HL-60/S4 treated with phorbol 12-myristate 13-acetate at 8.2 ng/mL for 4 days and 3 days (cell line): ENCODE measurements around the gene CRTC1.
"Not testable (repeated sequence)": the region's sequence is repeated elsewhere in the genome, so short reads cannot be mapped to it uniquely, and the experiment has no call there.

Experiments
- in situ Hi-C: fragments of 300-500 bp; cut with MboI; formaldehyde crosslinking; loops from 2 replicates; pipeline ENCODE4 v1.15.0; 2022; ENCODE audit warnings: low sequenced_read_pairs

Gene CRTC1

GRCh38 chr19:18668252-18668631, 15.2 kb upstream of the CRTC1 start:
- in situ Hi-C loops: no loop called here

GRCh38 chr19:18668744-18669523, 14.5 kb upstream of the CRTC1 start:
- in situ Hi-C loops: no loop called here

- in situ Hi-C loops: no loop called here
Observed at GRCh38 chr19:18669524-18669817, 14.0 kb upstream of the CRTC1 start.

DNA sequence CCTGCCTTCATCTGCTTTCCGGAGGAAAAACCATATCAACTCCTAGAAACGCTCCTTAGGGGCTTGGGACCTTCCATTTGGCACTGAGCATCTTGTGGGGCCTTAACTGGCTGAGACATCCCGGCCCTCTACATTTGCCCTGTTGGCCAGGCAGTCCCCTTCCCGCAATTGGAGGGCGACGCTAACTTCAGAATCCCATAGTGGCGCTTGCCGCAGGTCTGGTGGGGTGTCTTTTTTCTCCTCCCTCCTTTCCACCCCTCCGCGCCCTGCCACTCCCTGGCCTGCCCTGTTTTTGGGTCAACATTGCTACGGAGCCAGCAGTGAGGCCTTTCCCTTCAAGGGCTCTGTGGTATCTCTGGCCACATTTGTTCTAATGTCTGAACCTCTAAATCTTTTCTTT, 13.6 kb upstream of the CRTC1 start:
- in situ Hi-C loops: no loop called here

- in situ Hi-C loops: no loop called here
Observed at GRCh38 chr19:18670312-18670711, 13.2 kb upstream of the CRTC1 start.

DNA sequence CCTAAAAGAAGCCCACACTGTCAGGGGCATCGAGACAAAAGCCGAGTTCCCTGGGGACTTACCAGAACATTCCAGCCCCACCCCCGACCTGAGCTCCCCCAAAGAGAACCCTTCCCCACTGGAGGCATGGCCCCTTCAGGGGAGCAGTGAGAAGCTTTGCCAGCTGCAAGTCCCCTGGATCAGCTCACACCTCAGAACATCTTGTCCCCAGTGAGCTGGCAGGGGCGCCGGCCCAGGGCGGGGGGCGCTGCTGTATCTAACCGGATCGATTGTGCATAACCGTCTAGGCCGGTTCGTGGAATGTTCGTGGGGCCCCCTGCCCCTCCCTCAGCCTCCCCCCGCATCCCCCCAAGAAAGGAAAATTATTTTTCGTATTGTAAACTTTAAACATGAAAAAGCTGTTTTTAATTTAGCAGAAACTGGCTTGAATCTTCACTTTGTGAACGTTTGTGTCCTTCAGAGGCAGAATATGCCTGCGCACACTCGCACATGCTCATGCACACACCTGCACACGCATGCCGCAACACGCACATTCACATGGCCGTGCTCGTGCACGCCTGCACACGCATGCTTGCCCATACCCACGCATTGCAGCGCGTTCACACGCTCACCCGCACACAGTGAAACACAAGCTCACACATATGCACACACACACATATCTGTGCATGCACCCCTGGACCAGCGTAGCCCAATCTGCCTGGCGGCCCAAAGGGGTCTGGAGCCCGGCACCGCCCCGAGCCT, 12.0 kb upstream of the CRTC1 start:
- in situ Hi-C loops: no loop called here

GRCh38 chr19:18672044-18672451, 11.4 kb upstream of the CRTC1 start:
- in situ Hi-C loops: no loop called here

- in situ Hi-C loops: no loop called here
Observed at GRCh38 chr19:18672606-18673337, 10.7 kb upstream of the CRTC1 start.

GRCh38 chr19:18674616-18675015, 8.9 kb upstream of the CRTC1 start:
- in situ Hi-C loops: no loop called here

GRCh38 chr19:18675779-18676178, 7.7 kb upstream of the CRTC1 start:
- in situ Hi-C loops: no loop called here

DNA sequence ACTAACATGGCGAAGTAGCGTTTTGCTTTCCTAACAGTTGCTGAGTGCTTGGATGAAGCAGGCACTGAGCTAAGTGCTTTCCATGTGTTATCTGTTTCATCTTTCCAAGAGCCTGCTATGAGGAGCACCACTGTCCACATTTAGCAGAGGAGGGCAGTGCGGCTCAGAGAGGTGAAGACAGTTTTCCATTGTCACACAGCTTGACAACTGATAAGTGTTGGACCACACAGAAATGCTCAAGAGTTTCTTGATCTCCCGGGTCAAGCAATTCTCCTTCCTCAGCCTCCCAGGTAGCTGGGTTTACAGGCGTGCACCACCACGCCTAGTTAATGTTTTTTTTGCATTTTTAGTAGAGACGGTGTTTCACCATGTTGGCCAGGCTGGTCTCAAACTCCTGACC, 6.8 kb upstream of the CRTC1 start:
- in situ Hi-C loops: no loop called here

DNA sequence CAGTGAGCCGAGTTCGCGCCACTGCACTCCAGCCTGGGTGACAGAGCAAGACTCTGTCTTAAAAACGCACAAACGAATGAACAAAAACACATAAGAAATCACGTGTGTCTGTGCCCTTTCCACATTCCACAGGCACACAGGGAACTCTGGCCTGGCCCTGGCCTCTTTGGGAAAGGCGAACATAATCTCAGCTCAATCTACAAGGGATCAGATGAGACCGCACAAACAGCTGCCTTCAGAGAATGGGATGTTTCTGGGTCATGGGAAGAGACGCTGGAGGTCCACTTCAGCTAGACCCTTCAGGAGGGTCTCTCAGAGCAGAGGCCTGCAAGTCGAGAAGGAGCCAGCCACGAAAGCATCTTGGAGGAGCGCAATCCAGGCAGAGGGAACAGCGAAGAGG, 6.3 kb upstream of the CRTC1 start:
- in situ Hi-C loops: no loop called here

DNA sequence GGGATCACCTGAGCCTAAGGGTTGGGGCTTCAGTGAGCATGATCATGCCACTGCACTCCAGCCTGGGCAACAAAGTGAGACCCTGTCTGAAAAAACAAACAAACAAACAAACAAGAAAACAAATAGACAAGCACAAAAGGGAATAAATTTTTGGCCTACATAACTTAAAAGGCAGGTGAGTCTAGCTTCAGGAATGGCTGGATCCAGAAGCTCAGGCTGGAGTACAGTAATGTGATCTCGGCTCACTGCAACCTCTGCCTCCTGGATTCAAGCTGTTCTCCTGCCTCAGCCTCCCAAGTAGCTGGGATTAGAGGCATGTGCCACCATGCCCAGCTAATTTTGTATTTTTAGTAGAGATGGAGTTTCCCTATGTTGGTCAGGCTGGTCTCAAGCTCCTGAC, 3.3 kb upstream of the CRTC1 start:
- in situ Hi-C loops: not testable (repeated sequence)

DNA sequence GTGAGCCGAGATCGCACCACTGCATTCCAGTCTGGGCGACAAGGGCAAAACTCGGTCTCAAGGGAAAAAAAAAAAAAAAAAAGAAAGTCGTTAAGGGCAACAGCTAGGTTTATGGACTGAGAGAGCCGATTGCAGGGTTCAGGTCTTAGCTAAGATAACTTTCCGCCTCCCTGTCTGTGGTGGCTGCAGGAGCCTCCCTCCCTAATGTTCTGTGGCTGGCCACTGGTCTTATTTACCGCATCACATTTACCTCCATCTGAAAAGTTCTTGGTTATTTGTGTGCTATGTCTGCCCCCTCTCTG, 722 bp upstream of the CRTC1 start:
- in situ Hi-C loops: no loop called here

- in situ Hi-C loops: no loop called here
Observed at GRCh38 chr19:18683958-18684641, 620 bp downstream of the CRTC1 start.

DNA sequence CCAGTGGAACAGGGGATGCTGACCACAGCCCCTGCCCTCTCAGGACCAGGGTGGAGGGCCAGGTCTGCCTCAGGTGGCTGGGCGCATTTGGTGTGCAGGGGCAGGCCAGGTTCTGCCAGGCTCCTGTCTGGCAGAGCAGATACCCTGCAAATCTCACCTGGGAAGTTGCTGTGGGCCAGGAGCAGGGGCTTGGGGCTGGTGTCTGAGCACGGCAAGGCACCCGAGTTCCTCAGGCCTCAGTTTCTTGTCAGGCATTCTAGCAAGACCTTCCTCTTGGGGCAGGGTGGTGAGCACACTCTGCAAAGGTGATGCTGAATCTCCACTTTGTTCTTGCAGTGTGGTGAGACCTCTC, 1.1 kb downstream of the CRTC1 start:
- in situ Hi-C loops: no loop called here

- in situ Hi-C loops: no loop called here
Observed at GRCh38 chr19:18685597-18686190, 2.2 kb downstream of the CRTC1 start.

GRCh38 chr19:18687740-18688465, 4.4 kb downstream of the CRTC1 start:
- in situ Hi-C loops: no loop called here

- in situ Hi-C loops: no loop called here
Observed at GRCh38 chr19:18696023-18696422, 12.5 kb downstream of the CRTC1 start.

DNA sequence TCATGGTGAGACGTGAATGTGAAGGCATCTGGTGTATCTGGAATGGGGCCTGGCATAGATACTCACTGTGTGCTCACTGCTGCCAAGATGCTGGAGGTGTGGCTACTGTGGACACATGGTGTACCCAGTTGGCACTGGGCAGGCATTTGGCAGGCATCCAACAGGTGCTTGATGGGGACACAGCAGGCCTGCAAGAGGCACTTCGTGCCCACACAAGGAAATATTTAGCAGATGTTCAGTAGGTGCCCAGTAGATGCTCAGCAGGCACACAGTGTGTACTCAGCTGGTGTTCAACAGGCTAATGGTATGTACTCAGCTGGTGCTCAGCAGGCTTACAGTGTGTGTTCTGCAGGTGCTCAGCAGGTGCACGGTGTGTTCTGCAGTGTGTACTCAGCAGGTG, 14.2 kb downstream of the CRTC1 start:
- in situ Hi-C loops: no loop called here
